ENCODE measurements around the gene GPR37. TPM values are rescaled to one million over a fixed set of nuclear protein-coding genes. Genes with fewer than 3 reads are reported as not detected.

GPR37 gene
- total RNA-seq, 4 donors from 2014 or later, result 2.5 to 14.7 (median 11.2) TPM

DNA sequence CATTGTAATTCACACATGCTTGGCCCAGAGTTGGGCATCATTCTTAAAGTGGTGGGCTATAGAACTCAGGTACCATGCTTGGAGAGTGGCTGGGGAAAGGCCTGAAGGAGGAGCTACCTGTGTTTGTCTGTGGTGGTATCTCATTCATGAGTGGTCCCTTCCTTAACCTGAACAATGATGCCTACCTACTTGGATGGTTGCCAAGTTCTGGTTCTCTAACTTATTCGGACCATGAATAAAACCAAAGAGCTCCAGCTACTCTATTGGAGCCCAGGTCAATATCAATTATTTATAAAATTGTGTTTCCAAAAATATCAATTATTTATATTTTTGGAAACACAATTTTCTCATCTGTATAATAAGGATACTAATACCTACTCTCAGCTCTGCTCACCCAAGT is 2.9 kb upstream of the GPR37 start:
- no peak for TF ChIP-seq POLR2A (IDR thresholded peaks at IDR 0.05)
- no peak for TF ChIP-seq CTCF (IDR thresholded peaks at IDR 0.05)
- no peak for TF ChIP-seq EP300 (IDR thresholded peaks at IDR 0.05)
- TF ChIP-seq POLR2AphosphoS5 (IDR thresholded peaks at IDR 0.05), result no peak
- no peaks in the 10 kb centered on the region for H3K36me3 ChIP-seq
- WGBS, 2 donors (ENCODE audit: low coverage in 1 of 2), result 43 to 44% methylated on average over 1 of the region's 1 CpG
- H3K27me3 ChIP-seq, result peaks cover 27% of the 10 kb centered on the region
- no peak for ATAC-seq
- H3K27ac ChIP-seq, result no peak overlapping the region
- H3K4me1 ChIP-seq, result peaks cover 0 to 27% (median 0%) of the 10 kb centered on the region in 3 donors
- H3K4me3 ChIP-seq, result no peak overlapping the region
- H3K9me3 ChIP-seq, result no peaks in the 10 kb centered on the region

DNA sequence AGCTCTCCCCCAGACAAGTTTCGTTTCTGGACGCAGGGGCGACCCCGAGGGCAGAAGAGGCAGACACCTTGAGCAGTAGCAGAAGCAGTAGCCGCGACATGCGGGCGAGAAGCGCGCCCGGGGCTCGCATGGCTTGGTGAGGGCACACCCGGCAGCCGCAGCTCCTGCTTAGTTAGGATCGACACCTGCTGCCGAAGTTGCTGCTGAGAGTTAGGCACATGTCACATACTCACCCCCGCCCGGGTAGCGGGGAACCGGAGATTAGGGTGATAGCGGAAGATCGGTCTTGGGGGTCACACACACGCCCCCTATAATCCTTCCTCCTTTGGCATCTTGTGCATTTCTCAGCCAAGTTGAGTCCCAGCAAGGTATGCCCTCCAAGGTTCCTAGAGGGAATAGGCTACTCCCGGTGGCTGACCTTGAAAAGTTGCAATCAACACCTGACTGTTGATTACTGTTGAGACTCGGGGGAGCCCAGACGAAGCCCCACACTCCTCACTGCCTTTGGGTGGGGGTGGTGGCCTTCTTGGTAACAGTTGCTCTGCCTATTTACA is 668 bp downstream of the GPR37 start:
- TF ChIP-seq EP300 (IDR thresholded peaks at IDR 0.05) (no peak), POLR2AphosphoS5 (IDR thresholded peaks at IDR 0.05) (no peak), CTCF (IDR thresholded peaks at IDR 0.05) (no peak), POLR2A (IDR thresholded peaks at IDR 0.05) (no peak)
- Histone ChIP-seq H3K4me3 (peak overlapping the region; percentile 39 to 66), H3K36me3 (no peaks in the 10 kb centered on the region), H3K27me3 (peaks cover 27% of the 10 kb centered on the region), H3K27ac (peak overlapping the region in 3 of 4 donors; percentile 79 to 81 (median 79)), H3K9me3 (no peaks in the 10 kb centered on the region), H3K4me1 (peaks cover 0 to 37% (median 0%) of the 10 kb centered on the region in 3 donors)
- peak; percentile 5 for ATAC-seq
- 0% methylated on average over 3 to 5 of the region's 26 CpGs for WGBS, 2 donors (ENCODE audit: low coverage in 1 of 2)

DNA sequence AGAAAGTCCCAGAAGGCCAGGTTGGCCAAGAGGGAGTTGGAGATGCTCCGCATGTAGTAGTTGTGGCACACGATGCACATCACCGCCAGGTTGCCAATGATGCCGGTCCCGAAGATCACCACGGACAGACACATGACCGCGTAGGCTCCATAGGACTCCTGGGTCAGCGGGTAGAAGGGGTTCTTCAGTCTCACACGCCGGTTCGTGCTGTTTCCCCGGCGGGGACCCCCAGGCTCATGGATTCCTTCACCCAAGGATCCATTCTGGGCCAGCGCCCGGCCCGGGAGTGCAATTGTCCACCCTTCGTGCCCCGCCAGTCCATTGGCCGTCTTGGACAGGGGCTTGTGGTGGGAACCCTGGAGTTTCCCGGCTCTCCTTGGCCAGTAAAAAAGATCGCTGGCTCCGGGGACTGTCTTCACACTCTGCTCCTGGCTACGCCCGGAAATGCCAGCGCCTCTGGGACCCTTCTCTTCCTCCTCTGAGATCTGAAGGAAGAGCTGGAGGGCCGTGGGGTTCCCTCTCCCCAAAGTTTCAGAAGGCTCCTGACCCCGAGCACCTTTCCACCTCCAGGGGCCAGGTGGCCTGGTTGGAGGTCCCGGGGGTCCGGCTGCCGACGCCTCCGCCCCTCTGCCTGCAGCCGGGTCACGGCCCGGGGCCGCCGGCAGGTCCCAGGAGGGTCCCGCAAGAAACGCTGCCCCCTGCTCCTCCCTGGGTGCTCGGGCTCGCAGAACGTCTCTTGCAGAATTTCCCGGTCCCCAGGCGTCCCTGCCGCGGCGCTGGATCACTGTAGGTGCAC is 1.3 kb downstream of the GPR37 start:
- H3K27ac ChIP-seq, result peak overlapping the region in 3 of 4 donors; percentile 79 to 81 (median 79)
- H3K36me3 ChIP-seq, result no peaks in the 10 kb centered on the region
- no peak for ATAC-seq
- peak overlapping the region; percentile 39 to 66 for H3K4me3 ChIP-seq
- no peak for TF ChIP-seq EP300 (IDR thresholded peaks at IDR 0.05)
- TF ChIP-seq POLR2AphosphoS5 (IDR thresholded peaks at IDR 0.05), result no peak
- no peak for TF ChIP-seq CTCF (IDR thresholded peaks at IDR 0.05)
- TF ChIP-seq POLR2A (IDR thresholded peaks at IDR 0.05), result no peak
- peaks cover 27% of the 10 kb centered on the region for H3K27me3 ChIP-seq
- peaks cover 0 to 37% (median 0%) of the 10 kb centered on the region in 3 donors for H3K4me1 ChIP-seq
- no peaks in the 10 kb centered on the region for H3K9me3 ChIP-seq
- 17 to 45% methylated on average over 4 to 9 of the region's 48 CpGs for WGBS, 2 donors (ENCODE audit: low coverage in 1 of 2)

DNA sequence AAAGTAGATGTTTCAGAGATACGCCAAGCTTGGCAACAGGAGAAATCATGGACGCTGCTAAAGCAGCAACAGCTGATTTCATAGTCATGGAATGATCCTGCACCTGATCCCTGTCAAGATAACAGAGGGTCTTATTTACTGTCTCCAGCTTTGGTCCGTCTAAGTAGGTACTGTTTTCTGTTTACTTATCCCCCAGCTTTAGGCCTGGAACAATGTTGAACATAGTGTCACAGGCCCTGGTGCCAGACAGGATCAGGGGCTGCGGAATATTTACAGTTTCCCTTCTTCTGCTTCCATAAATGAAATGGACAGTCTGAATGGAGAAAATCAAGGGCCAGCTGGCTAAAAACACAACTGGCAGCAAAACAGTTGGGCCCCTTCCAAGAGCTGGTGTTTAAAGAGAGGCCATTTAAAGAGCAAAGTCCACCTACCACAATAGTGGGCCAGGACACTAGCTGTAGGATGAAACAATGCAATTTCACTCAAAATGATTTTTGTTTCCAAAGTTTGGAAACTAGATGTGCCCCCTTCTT is 2.9 kb downstream of the GPR37 start:
- TF ChIP-seq POLR2AphosphoS5 (IDR thresholded peaks at IDR 0.05) (no peak), CTCF (IDR thresholded peaks at IDR 0.05) (no peak), EP300 (IDR thresholded peaks at IDR 0.05) (no peak), POLR2A (IDR thresholded peaks at IDR 0.05) (no peak)
- WGBS, 2 donors (ENCODE audit: low coverage in 1 of 2), result 28 to 31% methylated on average over 3 to 4 of the region's 4 CpGs
- H3K4me3 ChIP-seq, result peak overlapping the region in 1 of 2 donors; percentile 27

More for the DNA sequence above, 2.9 kb downstream of the GPR37 start:
- Histone ChIP-seq H3K4me1 (peaks cover 0 to 37% (median 0%) of the 10 kb centered on the region in 3 donors), H3K27me3 (peaks cover 27% of the 10 kb centered on the region), H3K36me3 (no peaks in the 10 kb centered on the region), H3K9me3 (no peaks in the 10 kb centered on the region), H3K27ac (peak overlapping the region in 3 of 4 donors; percentile 28 to 42 (median 42))
- no peak for ATAC-seq

All from gastroesophageal sphincter (tissue), 4 donors.